Measurements from ENCODE around the gene EEF1G.
"Not testable (repeated sequence)": the region's sequence is repeated elsewhere in the genome, so short reads cannot be mapped to it uniquely, and the experiment has no call there.

EEF1G gene

DNA sequence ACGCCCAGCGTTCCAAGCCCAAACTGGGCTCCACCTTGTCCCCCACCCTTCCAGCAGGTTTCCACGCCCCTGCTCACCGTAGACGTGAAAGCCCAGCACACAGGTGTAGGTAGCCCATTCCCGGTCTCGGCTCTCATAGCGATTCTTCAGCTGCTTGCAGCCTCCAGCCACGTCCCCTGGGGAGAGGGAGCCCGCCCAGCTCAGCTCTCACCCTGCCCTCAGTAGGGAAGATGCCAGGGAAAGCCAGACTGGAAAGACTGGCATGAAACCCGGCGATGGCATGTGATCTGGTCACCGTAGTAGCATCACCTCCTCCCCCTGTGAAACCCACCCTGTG lies 29.3 kb upstream of the EEF1G start:
- no peak for DNase-seq (ENCODE audit: low read depth)

DNA sequence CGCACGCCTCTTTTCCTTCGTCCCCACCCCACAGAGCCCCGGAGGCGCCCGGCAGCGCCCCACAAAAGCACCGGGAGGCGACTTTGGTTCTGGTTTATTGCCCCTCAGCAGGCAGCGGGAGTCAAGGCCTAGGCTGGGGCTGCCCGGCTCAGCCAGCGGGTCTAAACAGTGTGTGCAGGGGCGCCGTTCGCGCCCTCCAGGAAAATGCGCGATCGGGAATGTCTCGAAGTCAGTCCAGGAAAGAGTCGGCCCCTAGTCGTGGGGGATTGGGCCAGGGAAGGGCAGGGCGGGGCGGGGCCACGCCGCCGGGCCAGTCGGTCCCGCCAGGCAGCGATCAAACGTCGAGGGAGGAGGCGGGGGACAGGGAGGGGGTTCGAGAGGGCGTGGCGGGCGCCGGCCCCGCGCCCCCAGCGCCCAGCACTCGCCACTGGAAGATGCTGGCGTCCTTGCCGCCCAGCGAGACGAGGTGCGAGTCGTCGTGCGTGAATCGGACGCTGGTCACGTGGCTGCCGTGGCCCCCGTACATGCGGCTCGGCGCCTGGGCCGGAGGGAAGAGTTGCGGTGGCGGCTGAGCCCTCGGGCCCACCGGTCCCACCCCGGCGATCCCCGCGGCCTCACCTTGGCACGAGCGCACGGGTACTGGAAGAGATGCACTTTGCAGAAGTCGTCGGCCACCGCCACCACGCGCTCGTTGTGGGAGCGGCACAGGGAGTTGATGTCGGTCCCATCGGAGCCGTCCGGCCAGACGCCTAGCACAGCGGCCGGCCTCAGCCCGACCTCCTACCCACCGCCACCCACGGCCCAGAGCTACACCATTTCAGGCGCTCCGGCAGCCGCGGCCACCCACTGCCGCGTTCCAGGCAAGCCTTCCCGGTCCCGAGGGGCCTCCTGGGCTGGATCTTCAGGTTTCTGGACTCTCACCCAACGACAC lies 28.7 kb upstream of the EEF1G start:
- no peak for DNase-seq (ENCODE audit: low read depth)

DNA sequence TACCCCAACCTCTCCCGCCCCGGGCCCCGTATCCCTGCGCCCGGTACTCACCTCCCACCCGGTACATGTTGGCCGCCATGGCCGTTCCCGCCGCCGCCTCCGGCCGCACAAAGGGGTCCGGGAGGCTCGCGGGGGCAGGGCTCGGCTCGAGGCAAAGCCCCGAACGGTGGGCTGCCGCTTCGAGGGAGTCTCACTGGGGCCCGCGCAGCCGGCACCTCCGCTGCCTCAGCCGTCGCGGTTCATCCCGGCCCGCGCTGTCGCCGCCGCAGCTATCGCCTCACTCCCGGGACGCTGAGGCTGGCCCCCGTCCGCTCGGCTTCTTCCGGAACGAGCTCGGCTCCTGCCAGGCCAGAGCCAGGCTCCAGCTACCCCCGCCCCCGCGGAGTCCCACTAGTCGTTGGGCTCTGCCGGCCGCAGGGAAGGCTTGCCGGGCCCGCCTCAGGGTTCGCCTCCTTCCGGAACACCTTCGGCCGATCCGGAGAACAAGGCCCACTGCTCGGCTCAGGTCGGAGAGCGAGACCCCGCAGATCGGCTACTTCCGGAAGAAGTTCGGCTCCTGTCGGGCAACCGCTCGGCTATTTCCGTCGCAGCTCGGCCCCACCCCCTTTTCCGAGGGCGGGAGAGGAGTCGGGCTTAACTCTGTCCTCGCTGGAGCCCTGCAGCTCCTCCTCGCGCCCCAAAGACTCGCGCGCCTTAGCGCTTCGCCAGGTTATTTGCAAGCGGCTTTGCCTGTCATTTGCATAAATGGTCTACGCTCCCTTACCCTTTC lies 27.9 kb upstream of the EEF1G start, which contains the start of gene MTA2:
TSS of gene MTA2 (minus strand) at position 494 of the 769 bp plus-strand sequence. CDS start at position 79, 415 bp downstream.
- DNase-seq (ENCODE audit: low read depth), result peak; percentile 87

DNA sequence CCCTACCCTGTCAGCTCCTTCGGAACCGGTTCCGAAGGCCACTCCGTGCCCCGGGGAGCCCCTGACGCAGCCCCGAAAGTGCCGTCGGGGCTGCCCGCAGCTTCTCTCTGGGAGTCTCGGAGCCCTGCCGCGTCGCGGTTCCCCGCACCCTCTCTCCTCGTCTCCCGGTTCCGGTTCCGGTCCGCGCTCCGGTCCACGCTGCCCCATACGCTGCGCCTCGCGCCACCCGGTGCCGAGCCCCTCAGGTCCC lies 27.4 kb upstream of the EEF1G start:
- no peak for DNase-seq (ENCODE audit: low read depth)

DNA sequence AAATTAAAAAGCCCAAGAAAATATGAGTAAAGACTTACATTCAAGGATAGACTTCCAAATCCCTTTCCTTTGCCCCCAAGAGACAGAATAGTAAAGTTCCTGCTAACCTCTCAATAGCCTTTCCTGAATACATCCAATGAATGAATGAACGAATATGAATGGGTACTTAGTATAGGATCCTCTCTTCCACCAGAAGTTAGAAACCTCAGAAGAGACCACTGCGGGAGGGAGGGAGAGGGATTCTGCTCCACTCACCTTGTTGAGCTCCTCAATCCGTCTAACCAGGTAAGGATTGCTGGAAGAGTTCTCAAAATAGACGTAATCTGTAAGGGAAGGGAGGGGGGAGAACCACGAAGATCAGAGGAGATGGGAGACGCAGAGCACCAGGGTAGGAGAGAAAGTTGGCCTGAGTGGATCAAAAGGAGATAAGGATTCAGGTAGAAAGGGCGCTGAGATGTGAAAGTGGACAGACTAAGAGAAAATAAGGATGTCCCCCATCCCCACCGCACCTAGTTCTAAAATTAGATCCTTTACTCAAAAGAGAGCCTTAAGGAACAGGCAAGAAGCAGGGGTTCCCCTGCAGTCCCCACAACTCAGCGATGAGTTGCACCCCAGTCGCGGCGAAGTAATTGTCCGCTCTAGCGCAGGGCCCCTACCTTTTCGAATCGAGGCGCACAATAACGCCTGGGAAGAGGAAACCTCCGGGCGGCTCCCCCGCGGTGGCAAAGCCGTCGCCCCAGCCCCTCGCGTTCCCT lies 26.9 kb upstream of the EEF1G start:
- DNase-seq (ENCODE audit: low read depth), result no peak

DNA sequence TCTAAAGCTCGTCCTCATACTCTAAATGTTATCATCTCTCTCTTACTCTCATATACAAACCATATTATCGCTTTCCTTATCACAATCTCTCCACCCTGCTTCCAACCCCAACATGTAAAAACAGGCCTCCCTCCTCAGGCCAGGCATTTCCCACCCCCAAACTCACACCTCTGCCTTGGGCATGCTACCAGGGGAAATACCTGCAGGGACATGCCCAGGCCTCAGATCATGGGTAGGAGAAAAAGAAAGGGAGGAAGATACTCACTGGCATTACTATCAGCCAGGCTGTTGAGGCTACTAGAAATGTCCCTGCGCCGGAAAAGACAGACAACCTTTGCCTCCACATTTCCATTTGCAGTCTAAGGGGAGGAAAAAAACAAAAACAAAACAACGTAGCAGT lies 26.2 kb upstream of the EEF1G start:
- no peak for DNase-seq (ENCODE audit: low read depth)

DNA sequence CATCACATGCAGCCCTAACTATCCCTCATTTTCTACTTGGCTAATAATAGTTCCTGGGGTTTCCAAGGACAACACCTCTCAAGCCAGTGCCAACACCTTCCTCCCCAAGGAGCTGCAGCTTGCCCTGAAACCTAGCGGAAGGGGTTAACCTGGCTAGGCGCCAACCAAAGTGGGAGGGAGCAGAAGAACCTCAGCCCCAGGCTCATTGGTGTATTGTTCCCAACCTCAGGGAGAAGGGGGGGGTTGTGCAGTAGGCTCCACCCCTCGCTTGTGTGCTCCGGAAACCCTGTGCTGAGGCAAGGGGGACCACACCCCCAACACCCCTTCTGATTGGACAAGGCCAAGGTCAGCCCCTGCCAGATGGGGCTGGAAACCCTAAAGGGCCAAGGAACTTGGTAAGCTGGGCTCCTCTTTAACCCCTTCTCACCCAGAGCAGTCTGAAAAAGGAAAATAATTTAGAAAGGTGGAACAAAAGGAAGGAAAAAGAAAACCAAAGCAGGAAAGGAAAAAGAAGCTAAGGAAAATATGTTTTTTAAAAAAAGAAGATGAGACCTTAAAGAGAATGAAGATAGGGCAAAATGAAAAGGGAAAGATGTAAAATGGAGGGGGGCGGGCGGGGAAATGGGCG lies 25.5 kb upstream of the EEF1G start:
- DNase-seq (ENCODE audit: low read depth), result peak; percentile 98

DNA sequence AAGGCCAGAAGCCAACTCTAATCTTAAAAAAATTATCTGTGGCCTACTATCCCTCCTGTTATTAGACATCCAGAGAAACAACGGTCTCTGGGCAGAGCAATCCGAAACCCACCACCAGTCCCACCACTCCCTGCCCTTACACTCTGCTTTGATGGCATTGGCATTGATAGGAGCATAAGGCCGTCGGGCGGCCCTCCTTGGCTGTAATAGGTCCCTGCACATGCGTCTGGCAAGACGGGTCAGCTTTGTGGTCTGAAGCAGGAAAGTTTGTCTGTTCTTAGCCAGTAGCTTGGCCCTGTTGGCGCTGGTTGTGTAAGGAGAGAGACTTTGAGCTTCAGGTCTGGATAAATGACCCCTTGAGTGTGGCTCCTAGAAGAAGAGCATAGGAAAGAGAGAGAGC lies 21.4 kb upstream of the EEF1G start:
- no peak for DNase-seq (ENCODE audit: low read depth)

DNA sequence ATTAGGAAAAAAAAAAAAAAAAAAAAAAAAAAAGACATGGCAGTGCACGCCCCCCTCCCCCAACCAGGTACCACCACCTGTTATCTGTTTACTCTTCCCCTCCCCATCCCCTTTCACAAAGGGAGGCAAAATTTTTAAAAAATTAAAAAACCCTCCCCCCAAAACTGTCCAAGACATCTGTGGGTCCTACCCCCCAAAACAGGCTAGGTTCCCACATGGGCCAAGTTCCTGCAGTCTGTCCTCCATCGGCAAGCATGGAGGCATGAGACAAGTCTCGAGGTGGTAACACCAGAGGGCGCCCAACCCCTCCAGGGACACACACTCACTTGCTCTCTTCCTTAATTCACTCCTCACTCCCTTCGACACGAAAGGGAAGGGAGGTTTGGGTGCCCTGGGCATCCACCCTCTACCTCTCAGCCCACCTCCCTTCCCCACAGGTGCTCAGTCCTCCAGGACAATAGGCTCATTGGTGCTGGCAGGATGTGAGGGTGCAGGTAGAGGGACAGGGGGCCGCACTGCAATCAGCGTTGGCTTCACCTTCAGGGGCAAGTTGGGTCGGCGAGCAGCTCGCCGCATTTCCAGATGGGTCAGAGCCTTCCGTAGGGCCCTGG lies 19.8 kb upstream of the EEF1G start:
- DNase-seq (ENCODE audit: low read depth), result no peak

DNA sequence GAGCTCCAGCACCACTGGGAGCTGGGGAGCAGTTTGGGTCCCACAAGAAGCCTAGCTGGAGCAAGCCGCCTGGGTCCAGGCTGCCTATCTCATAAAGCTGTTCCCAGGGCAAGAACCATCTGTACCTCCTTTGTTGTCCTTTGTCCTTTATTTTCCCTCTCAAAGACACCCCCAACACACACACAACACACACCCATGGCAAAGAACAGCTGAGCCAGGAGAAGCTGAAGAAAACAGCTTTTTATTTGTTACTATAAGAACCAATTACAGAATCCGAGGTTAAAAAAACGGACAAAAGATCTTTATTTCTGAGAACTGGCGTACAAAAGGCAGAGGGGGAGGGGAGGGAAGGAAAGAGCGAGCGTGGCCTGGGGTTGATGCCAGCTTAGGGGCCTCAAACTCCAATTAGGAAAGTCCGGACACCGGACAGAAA lies 19.3 kb upstream of the EEF1G start:
- DNase-seq (ENCODE audit: low read depth), result no peak

DNA sequence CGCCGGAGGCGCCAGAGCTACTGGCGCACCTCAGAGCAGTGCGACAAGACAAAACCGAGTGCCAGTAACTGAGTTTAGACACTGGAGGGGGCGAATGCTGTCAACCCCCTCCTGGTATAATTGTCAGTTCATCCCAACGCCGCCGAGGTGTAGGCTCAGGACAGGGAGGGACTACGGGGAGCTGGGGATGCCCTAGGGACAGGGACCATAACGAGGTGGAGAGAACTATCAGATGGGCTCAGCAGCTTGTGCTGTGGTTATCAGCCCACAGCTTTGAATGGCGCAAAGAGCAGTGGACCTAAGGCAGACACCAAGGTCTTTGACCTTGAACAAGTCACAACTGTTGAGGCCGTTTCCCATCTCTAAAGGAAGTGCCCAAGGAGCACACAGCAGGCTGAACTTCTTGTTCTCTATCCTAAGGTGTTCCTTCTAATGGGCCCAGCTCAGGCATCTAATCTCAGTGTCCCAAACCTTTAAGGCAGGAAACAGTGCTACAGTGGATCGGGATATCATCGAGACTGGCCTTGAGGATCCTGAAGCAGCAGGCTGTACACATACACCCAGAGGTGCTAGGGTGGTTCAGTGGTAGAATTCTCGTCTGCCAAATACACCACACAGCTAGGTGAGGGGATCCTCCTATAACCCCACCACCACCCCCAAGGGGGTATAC lies 18.6 kb upstream of the EEF1G start:
- no peak for DNase-seq (ENCODE audit: low read depth)

DNA sequence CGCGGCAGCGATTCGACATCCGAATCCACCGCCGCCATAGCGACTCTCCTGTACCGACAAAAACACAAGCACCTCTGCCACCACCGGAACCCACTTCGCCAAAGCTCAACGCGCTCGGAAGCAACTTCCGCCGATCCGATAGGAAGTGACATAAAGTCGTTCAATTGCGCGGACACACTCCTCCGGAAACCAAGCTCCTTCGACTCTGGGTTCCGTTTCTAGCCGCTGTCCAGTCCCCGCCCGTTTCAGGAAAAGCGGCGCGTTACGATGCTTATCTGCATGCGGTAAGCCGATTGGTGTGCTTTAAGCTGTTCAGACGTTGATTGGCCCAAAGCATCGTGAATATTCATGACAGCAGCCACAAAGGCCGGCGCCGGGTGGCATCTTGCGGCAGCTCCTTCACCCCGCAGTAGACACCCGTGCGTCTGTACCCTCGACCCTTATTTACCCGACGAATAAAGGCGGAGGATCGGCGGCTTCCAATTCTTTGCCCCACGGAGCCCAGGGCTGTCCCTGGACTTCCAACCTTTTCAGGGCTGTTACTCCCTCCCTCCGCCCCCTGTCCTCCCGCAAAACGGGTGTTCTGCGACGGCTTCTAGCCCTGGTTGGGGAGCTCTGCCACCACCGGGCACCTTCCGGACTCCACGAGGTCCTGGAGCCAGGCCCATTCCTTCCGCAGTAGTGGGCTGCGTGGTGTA lies 17.9 kb upstream of the EEF1G start, which contains the start of gene TUT1:
TSS of gene TUT1 (minus strand) at position 76 of the 698 bp plus-strand sequence. CDS start at position 38, 38 bp downstream.
- DNase-seq (ENCODE audit: low read depth), result peak; percentile 99

DNA sequence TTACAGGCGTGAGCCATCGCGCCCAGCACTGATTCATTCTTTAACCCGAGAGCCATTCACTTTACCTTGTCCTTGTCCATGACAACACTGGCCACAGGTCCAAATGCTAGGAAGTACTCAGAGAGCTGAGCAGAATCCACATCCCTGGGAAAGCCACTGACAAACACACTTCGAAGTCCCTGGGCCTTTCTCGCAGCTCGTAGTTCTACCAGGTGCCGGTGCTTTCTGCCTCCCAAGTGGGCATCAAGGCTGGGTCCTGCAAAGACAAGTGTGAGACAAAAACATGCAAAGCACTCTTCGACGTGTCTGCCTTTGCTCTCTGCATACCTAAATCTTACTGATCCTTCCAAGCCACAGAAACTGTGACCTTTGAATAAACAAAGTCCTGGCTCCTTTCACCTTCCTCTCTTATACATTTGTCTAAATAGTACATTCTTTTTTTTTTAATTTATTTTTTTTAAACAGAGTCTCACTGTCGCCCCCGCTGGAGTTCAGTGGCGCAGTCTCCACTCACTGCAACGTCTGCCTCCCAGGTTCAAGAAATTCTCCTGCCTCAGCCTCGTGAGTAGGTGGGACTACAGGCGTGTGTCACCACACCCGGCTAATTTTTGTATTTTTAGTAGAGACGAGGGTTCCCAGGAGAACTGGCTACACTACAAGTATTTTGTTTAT lies 15.4 kb upstream of the EEF1G start:
- DNase-seq (ENCODE audit: low read depth), result no peak

DNA sequence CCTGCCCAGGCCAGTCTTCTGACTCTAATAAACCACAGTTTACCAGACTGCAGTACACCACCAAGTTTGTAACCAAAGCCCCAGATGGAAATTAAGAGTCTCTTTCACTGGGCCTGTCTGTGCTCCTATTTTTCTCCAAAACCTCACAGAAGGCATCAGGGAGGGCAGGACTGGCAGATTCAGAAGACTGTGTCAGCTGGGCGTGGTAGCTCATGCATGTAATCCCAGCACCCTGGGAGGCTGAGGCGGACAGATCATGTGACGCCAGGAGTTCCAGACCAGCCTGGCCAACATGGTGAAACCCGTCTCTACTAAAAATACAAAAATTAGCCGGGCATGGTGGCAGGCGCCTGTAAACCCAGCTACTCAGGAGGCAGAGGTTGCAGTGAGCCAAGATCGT lies 11.7 kb upstream of the EEF1G start:
- DNase-seq (ENCODE audit: low read depth), result not testable (repeated sequence)

DNA sequence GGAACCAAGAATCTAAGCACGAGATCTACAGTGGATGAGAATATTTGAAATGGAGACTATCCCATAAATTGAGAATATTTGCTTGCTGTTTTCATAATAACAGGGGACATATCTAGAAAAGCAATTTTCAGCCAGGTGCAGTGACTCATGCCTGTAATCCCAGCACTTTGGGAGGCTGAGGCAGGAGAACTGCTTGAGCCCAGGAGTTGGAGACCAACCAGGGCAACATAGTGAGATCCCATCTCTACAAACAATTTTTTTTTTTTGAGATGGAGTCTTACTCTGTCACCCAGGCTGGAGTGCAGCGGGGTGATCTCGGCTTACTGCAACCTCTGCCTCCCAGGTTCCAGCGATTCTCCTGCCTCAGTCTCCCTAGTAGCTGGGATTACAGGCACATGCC lies 8.0 kb upstream of the EEF1G start:
- DNase-seq (ENCODE audit: low read depth), result not testable (repeated sequence)

DNA sequence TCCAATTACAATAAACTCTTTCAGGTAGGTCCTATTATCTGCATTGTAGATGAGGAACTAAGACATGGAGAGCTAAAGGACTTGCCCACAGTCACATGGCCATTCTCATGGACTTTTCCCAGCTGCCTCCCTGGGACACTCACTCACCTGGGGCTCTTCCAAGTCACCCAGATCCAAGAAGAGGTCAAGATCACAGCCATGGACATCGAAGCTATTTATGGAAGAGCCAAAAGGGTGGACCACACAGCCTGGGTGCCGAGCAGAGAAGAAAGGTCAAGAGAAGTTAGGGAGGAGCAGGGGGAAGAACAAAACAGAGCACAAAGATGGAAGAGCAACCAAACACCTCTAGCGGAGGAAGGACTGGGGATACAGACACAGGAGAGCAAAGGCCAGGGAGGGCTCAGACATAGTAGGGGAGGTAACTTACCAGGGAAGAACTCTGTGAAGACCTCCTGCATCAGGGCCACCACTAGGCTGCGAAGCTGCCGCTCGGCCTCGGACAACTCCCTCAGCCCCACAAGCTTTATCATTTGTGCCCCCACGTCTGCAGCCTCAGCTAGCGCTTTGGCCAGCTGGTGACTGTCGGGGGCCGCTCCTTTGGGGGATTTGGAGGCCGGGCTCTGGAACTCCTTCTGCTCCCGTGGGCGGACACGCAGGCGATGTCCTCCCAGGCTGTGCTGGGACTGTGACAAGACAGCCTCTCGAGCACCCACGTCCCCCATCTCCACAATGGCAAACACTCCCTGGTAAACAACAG lies 7.4 kb upstream of the EEF1G start:
- no peak for DNase-seq (ENCODE audit: low read depth)

DNA sequence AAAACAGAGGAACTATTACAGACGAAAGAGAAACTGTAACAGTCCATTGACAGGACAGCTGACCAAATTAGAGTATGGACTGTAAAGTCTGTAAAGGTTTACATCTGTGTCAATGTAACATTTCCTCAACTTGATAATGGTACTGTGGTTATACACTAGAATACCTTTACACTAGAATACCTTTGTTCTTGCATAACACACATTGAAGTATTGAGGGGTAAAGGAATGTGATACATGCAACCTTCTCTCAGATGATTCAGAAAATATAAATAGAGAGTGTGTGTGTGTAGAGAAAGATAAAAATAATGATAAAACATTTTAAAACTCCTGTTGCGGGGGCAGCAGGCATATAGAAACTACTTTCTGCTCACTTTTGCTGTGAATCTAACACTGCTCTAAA lies 5.6 kb upstream of the EEF1G start:
- no peak for DNase-seq (ENCODE audit: low read depth)

DNA sequence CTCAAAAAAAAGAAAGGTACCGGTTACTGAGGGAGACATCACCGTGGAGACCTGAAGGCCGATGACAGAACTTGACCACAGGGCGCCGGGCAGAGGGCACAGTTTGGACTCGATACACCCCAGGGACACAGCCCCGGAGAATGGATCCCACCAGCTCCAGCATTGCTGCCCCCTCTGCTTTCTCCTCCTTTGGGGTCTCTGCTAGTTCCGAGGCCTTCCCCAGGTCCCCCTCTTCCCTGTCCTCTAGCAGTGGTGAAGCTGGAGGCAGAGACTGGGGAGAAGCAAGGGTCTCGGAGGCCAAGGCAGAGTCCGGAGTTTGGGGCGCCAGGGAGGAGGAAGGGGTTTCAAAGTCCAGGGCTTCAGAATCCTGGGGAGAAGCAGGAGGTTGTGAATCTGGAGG lies 4.8 kb upstream of the EEF1G start:
- no peak for DNase-seq (ENCODE audit: low read depth)

DNA sequence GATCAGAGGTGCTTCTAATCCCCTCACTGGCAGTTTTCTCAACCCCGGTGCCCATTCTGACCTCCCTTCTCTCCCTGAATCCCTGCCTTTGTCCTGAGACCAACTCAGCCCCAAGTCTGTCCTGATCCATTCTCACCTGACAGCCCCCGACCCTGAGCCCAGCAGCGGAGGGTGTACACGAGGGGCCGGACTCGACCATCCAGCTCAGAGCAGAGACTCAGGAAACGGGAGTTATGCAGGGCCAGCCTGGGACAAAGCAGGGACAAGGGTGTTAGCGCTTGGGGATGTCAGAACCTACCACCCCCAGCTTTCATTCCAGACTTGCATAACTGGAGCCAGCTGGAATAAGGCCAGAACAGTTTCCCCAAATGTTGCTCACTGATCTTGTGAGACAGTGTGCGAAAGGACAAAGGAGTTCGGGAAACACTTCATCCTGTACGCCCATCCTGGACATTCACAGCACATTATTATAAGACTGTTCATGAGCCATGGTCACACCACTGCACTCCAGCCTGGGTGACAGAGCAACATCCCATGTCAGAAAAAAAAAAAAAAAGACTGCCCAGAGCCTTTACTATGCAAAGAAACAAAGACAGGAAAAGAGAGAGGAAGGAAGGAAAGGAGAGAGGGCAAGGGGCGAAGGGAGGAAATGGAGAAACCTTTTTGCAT lies 3.5 kb upstream of the EEF1G start:
- no peak for DNase-seq (ENCODE audit: low read depth)

Measured in CMK (cell line).